HG03025 (cell line): ENCODE results near the gene ARHGAP24.
"Not testable (repeated sequence)": the region's sequence is repeated elsewhere in the genome, so short reads cannot be mapped to it uniquely, and the experiment has no call there.

Experiments
- ATAC-seq: cut with Tn5 transposase; IDR thresholded peaks from one replicate; pipeline ENCODE4 v1.9.1; 2021; ENCODE audit warnings: mild to moderate bottlenecking, moderate library complexity; ENCODE audit not compliant: unreplicated experiment, low FRiP score

The ARHGAP24 gene

DNA sequence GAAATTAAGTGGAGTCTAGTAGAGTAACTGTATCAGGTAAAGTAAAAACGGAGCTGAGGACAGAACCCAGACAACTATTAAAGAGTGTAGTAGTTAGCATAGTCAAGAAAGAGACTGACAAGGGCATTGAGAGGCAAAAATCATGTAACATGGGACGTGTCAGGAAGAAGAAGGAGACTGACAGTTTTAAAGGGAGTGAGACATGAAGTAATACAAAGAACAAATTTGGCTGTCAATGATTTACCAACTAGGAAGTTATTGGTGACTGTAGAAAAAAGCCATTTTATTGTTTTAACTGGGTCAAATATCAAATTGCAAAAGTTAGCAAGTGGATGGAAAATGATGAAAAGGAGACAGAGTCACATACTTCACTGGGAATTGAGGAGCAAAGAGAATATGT, 462.6 kb downstream of the ARHGAP24 start:
- ATAC-seq: no peak

DNA sequence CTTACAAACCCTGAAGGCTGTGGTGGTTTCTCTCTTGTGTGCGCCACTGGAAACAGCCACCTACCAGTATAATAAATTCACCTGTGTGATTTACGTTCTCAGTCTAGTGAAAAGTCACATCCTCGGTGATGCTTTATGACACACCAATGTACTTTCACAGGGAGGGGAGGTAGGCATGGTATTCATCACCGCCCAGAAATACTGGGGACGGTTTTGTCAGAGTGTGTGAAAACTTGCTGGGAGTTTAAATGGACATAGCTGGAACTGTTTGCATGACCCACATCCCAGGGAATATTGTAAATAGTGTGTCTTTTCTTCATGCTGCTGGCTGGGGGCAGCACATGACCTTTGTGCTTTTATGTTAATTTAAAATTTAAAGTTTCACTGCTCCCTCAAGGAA, 463.1 kb downstream of the ARHGAP24 start:
- ATAC-seq: no peak

DNA sequence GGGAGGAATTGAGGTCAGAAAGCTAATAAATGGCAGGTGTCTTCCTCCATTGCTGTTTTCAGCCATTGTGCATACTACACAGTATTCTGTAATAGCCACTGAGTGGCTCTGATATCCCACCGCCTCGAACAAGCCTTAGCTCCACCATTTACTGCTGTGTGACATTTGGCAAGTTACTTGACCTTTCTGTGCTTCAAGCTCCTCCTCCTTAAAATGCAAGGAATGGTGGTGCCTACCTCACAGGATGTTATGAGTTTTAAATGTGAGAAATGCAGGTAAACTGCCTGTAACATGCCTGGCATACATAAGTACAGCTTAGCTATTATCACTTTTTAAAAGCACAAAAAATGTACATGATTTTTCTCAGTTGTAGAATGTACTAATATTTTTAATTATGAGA, 464.0 kb downstream of the ARHGAP24 start:
- ATAC-seq: no peak

DNA sequence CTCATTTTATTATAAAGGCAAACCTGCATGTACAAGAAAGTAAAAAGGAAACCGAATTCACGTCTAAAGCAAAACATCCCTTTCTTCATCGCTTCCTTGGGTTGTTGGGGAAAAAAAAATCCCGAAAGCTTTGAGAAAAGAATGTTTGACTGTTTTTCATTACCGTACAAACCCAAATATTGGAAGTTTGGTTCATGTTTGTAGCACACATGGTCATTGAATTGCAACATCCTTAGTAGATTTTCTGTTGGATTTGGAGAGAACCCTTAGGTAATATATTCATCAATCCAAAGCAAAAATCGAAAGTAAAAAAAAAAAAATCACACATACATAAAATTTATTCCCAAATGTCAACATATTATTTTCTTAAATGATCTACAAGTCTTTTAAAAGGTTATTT, 464.6 kb downstream of the ARHGAP24 start:
- no peak for ATAC-seq

DNA sequence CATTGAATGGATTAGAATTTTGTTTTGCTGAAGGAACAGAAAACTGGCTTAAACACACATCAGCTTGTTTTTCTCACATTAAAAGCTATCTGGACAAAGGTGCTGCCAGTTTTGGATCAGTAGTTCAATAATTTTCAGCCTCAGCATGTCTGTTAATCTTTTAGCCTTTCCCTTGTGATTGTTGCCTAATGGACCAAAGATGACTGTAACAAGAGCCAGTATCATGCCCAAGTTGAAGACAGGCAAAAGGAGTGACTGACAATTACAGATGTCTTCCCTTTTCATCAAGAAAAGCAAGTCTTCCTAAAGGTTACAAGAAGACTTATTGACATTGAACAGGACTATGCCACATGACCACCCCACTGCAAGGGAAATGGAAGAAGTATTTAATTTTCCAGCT, 465.2 kb downstream of the ARHGAP24 start:
- ATAC-seq: no peak

DNA sequence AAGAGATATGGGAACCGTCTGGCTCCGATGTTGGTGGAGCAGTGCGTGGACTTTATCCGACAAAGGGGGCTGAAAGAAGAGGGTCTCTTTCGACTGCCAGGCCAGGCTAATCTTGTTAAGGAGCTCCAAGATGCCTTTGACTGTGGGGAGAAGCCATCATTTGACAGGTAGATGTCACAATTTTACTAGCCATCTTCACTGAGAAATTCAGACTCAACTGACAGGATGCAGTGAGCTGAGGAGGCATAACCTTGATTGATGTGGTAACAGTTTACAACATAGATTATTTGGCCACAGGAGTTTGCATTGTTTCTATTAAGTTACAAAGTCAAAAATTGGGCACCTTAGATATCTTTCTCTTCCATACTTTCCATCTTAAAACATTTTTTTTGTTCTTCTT, 467.2 kb downstream of the ARHGAP24 start:
- ATAC-seq: no peak

DNA sequence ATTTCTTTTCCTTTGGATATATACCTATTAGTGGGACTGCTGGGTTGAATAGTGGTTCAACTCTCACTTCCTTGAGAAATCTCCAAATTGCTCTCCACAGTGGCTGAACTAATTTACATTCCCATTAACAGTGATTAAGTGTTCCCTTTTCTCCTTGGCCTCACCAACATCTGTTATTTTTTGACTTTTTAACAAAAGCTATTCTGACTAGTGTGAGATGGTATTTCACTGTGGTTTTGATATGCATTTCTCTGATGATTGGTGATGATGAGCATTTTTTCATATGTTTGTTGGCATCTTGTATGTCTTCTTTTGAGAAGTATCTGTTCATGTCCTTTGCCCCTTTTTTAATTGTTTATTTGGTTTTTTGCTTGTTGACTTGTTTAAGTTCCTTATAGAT, 471.9 kb downstream of the ARHGAP24 start:
- ATAC-seq: no peak

DNA sequence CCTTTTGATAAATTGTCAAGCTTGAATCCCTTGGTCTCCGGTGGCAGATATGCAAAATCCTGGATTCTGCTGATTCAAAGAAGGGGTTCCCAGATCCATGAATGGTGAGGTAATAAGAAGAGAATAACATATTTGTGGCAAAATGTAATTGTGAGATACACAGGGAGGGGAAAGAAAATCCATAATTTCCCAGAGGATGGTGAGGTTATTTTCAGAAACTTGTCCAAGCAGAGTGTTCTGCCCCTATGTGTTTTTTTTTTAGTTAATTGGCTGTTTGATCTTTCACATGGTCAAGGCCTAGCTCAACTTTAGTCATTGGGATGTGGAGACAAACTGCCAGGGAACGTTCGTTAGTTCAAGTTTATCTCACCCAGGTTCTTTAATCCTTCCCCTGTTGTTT, 476.1 kb downstream of the ARHGAP24 start:
- ATAC-seq: no peak

GRCh38 chr4:85952528-85952927, 477.6 kb downstream of the ARHGAP24 start:
- no peak for ATAC-seq

DNA sequence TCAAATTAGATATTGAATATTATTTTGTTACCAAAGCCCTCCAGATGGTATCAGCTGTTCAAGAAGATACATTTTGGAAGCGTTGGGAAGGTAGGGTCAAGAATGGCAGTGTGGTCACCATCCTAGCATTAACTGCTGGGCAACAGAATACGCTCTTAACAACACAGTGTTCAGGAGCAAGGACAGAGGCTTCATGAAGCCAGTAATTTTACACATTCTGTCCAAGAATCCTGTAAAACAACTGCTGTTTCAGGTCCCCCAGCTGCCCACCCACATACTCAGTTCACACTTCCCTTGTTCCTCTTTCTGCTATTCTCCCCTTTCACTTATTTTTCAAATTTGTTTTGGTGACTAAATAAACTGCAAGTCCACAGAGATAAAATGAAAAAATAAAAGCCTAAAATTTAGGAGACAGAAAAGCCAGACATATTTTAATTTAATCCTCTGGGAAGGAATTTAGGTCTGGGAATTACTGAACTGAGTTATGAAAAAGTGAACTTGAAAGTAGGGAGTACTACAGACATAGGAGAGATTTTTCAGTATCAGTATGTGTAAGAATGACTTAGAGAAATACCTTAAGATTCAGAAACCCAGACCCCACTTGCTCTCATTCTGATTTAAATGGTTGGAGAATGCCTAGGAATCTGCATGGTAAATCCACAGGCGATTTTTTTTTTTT, 478.2 kb downstream of the ARHGAP24 start:
- no peak for ATAC-seq

DNA sequence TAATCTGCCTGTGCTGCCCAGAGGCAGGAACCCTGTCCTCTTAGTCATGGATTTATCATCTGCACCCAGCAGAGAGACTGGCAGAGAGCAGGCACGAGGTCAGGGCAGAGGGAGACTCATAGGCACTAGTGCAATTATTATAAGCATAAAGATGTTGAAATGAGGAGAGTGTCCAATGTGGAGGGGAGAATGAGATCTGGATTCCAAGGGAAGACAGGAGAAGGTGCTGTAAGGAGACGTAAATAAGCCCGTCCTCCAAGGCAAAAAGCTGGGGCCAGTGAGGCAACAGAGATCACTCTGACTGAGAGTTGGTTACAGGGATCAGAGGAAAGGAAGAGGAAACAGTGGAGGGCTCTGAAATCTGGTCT, 478.7 kb downstream of the ARHGAP24 start:
- no peak for ATAC-seq

DNA sequence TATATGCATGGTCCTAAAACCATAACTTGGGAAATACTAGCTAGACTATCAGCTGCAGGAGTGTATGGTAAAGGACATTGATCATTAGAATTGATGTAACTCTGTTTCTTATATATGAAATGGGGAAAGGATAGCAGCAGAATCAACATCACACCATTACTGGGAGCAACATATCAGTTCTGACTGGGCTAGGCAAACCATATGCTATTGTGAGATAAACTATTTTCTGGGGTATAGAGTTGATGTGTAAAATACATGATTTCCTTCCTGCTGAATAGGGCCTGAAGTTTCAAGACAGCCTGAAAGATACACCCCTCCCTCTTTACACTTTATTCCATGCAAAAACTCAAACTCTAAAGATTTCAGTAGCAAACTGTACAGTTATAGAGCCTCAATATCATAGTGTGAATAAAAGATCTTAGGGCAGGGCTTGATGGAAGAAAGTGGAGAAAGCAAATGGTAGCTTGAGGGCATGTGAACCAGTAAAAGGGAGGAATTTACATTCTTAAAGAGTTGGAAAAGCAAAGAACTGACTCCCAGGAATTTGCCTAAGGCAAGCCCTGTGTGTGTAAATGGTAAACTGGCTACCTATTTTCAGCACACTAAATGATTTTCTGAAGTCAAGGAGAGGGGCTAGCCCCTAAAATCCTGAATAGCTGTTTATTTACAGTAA, 480.8 kb downstream of the ARHGAP24 start:
- no peak for ATAC-seq

GRCh38 chr4:85956293-85956945, 481.5 kb downstream of the ARHGAP24 start:
- ATAC-seq: no peak

DNA sequence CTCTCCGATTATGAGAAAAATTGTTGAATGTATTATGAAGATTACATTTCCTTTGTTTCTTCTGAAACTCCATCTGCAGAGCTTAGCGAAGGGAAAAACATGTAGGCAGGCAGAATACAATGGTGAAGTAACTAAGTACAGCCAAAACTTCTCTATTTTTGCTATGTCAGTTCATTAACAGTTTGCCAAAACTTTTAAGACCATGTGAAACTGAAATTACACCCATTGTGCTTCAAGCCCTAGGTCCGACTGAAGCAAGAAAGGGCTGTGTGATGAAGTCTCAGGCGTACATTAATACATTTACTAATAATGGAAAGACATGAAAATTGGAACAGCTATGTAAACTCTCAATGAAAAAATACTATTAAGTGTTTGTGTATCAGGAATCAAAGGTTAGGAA, 486.9 kb downstream of the ARHGAP24 start:
- no peak for ATAC-seq

DNA sequence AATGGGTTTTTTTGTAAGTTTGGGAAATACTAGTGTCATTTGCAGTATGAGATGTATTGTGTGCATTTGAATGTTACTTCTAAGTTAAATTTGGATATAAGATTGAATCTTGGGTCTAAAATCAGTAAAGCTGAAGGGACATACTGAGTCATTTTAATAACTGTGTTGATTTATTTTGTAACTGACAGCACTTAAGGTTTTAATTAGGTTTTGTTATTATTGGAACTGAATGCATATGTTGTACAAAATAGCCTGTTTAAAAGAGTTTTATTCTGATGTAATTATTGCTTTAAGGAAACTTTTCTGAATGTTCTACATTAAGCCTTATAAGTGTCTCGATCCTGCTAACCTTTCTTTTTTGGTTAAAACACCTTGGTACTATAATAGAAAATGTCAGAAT, 488.3 kb downstream of the ARHGAP24 start:
- no peak for ATAC-seq

DNA sequence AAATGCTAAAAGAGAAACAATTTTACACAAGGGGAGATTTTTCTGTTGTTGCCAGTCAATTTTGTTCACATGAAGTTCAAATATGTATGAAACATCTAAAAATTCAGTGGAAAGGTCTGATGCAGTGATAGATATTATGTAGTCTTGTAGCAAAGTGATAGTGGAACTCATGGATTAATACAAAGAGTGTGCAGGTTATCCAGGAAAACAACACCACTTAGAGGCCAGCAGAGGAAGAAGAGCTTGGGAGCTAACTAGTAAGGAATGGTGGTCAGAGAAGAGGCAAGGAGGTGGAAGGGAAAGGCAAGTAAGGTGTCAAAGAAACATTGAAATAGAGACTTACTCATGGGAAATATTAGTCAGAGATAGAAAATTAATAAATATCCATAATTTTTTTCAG, 489.3 kb downstream of the ARHGAP24 start:
- ATAC-seq: no peak

DNA sequence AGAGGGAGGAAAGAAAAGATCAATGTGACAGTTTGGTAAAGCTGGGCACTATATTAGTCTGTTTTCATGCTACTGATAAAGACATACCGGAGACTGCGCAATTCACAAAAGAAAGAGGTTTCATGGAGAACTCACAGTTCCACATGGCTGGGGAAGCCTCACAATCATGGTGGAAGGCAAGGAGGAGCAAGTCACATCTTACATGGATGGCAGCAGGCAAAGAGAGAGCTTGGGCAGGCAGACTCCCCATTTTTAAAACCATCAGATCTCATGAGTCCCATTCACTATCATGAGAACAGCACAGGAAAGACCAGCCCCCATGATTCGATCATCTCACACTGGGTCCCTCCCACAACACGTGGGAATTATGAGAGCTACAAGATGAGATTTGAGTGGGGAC, 490.1 kb downstream of the ARHGAP24 start:
- ATAC-seq: not testable (repeated sequence)

- no peak for ATAC-seq
Measured at GRCh38 chr4:85965529-85965928, 490.6 kb downstream of the ARHGAP24 start.

GRCh38 chr4:85966373-85966772, 491.4 kb downstream of the ARHGAP24 start:
- no peak for ATAC-seq

- ATAC-seq: no peak
Measured at GRCh38 chr4:85967872-85968271, 492.9 kb downstream of the ARHGAP24 start.

- ATAC-seq: peak; percentile 60
Measured at GRCh38 chr4:85968945-85969819, 494.2 kb downstream of the ARHGAP24 start.
